ENCODE measurements around the gene LCE3E. TPM values are rescaled to one million over a fixed set of nuclear protein-coding genes. Genes with fewer than 3 reads are reported as not detected.
"Not testable (repeated sequence)": the region's sequence is repeated elsewhere in the genome, so short reads cannot be mapped to it uniquely, and the experiment has no call there.

Gene LCE3E
- total RNA-seq, 3 donors from 2014 or later = not detected

DNA sequence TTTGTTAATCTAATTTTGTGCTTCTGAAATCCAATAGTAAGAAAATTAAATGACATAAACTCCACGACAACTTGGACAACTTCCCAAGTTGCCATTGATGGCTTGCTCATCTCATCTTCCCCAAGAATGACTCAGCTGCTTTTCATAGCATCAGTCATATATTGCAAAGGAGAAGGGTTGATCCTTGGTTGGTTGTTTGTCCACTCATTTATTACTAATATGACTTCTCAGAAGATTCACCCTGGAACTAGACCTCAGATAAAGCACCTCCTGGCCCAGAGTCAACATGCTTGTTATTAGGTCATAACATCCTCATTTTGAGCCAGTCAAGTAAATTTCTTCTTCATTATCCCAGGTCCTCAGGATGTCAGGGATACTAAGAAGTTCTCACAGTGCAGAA, 16.1 kb upstream of the LCE3E start:
- no peaks in the 10 kb centered on the region for H3K36me3 ChIP-seq
- no peak overlapping the region for H3K4me3 ChIP-seq
- intact Hi-C loops (cut with DNase I; ENCODE audit: low total_unique reads) = no loop called here
- H3K27ac ChIP-seq = no peak overlapping the region
- no peaks in the 10 kb centered on the region for H3K9me3 ChIP-seq
- TF ChIP-seq POLR2AphosphoS5 (IDR thresholded peaks at IDR 0.05) (no peak), POLR2A (IDR thresholded peaks at IDR 0.05) (no peak)
- TF ChIP-seq, protein P1, sequence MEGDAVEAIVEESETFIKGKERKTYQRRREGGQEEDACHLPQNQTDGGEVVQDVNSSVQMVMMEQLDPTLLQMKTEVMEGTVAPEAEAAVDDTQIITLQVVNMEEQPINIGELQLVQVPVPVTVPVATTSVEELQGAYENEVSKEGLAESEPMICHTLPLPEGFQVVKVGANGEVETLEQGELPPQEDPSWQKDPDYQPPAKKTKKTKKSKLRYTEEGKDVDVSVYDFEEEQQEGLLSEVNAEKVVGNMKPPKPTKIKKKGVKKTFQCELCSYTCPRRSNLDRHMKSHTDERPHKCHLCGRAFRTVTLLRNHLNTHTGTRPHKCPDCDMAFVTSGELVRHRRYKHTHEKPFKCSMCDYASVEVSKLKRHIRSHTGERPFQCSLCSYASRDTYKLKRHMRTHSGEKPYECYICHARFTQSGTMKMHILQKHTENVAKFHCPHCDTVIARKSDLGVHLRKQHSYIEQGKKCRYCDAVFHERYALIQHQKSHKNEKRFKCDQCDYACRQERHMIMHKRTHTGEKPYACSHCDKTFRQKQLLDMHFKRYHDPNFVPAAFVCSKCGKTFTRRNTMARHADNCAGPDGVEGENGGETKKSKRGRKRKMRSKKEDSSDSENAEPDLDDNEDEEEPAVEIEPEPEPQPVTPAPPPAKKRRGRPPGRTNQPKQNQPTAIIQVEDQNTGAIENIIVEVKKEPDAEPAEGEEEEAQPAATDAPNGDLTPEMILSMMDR (IDR thresholded peaks at IDR 0.05) = no peak
- H3K4me1 ChIP-seq = no peaks in the 10 kb centered on the region
- DNase-seq (ENCODE audit: low spot score in 2 of 2) = no peak
- no peaks in the 10 kb centered on the region for H3K27me3 ChIP-seq

DNA sequence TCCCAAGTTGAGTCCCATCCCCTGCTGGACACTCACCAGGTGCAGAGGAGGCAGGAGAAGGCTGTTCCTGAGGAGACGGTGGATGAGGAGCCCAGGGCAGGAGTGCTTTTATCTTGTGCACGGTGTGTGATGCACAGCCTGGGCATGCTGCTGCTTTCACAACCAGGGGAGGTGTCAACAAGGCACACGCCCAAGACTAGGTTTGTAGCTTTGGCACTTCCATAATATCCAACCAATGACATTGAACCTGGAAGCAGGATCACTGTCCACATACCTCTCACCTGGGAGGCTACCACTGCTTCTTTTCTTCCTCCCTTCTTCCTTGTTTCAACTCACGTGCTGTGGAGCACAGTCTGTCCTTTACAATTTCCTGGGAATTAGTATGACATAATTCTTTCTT, 13.9 kb upstream of the LCE3E start, which contains the start of gene LCE3D:
Gene LCE3D (minus strand): TSS at position 84 of the 400 bp plus-strand sequence. CDS start 580 bp downstream, outside the sequence.
- intact Hi-C loops (cut with DNase I; ENCODE audit: low total_unique reads) = no loop called here
- TF ChIP-seq POLR2A (IDR thresholded peaks at IDR 0.05) (no peak), POLR2AphosphoS5 (IDR thresholded peaks at IDR 0.05) (no peak)
- TF ChIP-seq, protein P1 (IDR thresholded peaks at IDR 0.05) = no peak
- no peaks in the 10 kb centered on the region for H3K9me3 ChIP-seq
- no peak within 1 kb of the TSS for H3K27ac ChIP-seq
- H3K27me3 ChIP-seq = no peaks in the 10 kb centered on the region
- no peaks in the 10 kb centered on the region for H3K4me1 ChIP-seq
- H3K36me3 ChIP-seq = no peaks in the 10 kb centered on the region
- no peak within 1 kb of the TSS for H3K4me3 ChIP-seq
- DNase-seq (ENCODE audit: low spot score in 2 of 2) = no peak

DNA sequence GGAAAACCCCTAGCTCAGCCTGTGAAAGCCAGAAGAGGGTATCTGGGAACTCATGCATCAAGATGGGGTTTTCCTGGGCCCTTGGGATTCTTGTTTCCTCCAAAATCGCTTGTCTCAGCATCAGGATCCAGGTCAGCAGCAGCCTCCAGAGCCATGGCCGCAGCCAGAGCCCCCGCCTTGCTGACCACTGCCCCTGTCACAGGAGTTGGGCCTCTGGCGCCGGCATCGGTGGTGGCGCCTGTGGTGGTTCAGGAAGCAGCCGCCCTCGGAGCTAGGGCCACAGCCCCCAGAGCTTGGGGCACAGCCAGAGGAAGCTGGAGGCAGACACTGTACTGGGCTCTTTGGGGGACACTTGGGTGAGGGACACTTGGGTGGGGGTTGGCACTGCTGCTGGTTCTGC, 12.9 kb upstream of the LCE3E start:
- H3K27me3 ChIP-seq; H3K4me1 ChIP-seq; H3K36me3 ChIP-seq; H3K9me3 ChIP-seq; DNase-seq (ENCODE audit: low spot score in 2 of 2); H3K4me3 ChIP-seq; intact Hi-C loops (cut with DNase I; ENCODE audit: low total_unique reads); H3K27ac ChIP-seq: not testable (repeated sequence)

DNA sequence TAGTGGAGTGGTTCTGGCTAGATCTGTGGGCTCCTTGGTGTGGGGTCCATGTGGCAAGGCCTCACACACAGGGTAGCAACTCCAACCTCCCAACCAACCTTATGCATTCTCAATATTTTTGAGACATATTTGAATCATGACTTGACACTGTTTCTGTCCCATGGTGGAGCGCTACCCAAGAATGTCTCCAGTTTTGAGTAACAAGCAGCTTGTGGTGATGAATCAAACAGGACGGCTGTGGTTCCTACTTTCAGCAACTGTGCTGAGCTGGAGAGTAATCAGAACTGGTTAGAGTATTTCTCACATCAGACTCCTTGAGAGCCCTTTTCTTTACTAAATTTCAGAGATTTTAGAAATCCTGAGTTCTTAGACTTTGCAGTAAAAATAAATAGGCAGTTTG, 10.6 kb upstream of the LCE3E start:
- Histone ChIP-seq H3K4me1 (no peaks in the 10 kb centered on the region), H3K27ac (no peak overlapping the region), H3K27me3 (no peaks in the 10 kb centered on the region), H3K4me3 (no peak overlapping the region), H3K36me3 (no peaks in the 10 kb centered on the region), H3K9me3 (no peaks in the 10 kb centered on the region)
- no peak for DNase-seq (ENCODE audit: low spot score in 2 of 2)
- TF ChIP-seq, protein P1 (IDR thresholded peaks at IDR 0.05) = no peak
- TF ChIP-seq POLR2A (IDR thresholded peaks at IDR 0.05) = no peak
- TF ChIP-seq POLR2AphosphoS5 (IDR thresholded peaks at IDR 0.05) = no peak
- intact Hi-C loops (cut with DNase I; ENCODE audit: low total_unique reads) = no loop called here

DNA sequence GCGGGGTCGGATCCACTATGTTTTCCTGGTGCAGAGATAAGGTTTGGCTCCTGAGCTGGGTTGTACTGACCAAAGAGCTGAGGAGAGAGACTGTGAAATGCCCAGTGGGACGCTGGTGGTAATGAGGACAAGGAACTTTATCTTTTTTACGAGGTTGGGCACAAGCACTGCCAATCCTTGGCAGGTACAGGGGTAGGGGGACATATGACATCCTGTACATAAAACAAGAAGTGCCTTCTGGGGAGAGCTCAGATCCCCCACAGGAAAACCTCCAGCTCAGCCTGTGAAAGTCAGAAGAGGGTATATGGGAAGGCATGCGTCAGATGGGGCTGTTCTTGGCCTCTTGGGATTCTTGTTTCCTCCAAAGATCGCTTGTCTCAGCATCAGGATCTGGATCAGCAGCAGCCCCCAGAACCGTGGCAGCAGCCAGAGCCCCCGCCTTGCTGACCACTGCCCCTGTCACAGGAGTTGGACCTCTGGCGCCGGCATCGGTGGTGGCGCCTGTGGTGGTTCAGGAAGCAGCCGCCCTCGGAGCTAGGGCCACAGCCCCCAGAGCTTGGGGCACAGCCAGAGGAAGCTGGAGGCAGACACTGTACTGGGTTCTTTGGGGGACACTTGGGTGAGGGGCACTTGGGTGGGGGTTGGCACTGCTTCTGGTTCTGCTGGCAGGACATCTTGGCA, 905 bp downstream of the LCE3E start:
- Histone ChIP-seq H3K27me3 (no peaks in the 10 kb centered on the region), H3K4me3 (no peak overlapping the region), H3K4me1 (no peaks in the 10 kb centered on the region), H3K9me3 (peaks cover 3 to 27% of the 10 kb centered on the region in 2 donors), H3K36me3 (no peaks in the 10 kb centered on the region), H3K27ac (no peak overlapping the region)
- intact Hi-C loops (cut with DNase I; ENCODE audit: low total_unique reads) = no loop called here
- DNase-seq (ENCODE audit: low spot score in 2 of 2) = no peak
- TF ChIP-seq POLR2AphosphoS5 (IDR thresholded peaks at IDR 0.05) (no peak), POLR2A (IDR thresholded peaks at IDR 0.05) (no peak)
- TF ChIP-seq, protein P1 (IDR thresholded peaks at IDR 0.05) = no peak

All from breast epithelium (tissue), 4 donors.